DMS114 treated with DMSO at 0.1 percent for 48 hours (cell line): Measurements from ENCODE around the gene CDC45.
"Not testable (repeated sequence)": the region's sequence is repeated elsewhere in the genome, so short reads cannot be mapped to it uniquely, and the experiment has no call there.

Source experiments
- DNase-seq: peaks from one replicate; lab custom pipeline; 2025; ENCODE audit not compliant: unreplicated experiment; lab: John Stamatoyannopoulos, UW

Gene CDC45

DNA sequence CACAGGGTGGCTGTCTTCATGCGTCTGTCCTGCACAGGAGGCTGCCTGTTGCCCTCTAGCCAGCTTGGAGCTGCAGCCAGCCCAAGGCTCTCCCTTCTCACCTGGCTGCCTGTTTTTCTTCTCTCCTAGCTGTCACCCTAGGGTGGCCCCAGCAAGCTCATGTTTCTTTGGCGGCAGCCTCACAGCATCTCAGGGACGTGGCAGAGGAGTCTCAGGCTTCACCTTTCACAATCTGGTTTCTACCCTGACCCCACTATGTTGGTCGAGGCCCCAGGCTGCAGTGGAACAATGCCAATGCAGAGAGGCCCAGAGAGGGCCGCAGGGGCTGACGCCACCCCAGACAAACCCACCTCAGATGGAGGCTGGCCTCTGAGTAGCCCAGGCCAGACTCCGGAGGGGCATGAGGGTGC lies 47.0 kb downstream of the CDC45 start:
- no peak for DNase-seq

GRCh38 chr22:19527321-19527721 lies 47.6 kb downstream of the CDC45 start:
- no peak for DNase-seq

DNA sequence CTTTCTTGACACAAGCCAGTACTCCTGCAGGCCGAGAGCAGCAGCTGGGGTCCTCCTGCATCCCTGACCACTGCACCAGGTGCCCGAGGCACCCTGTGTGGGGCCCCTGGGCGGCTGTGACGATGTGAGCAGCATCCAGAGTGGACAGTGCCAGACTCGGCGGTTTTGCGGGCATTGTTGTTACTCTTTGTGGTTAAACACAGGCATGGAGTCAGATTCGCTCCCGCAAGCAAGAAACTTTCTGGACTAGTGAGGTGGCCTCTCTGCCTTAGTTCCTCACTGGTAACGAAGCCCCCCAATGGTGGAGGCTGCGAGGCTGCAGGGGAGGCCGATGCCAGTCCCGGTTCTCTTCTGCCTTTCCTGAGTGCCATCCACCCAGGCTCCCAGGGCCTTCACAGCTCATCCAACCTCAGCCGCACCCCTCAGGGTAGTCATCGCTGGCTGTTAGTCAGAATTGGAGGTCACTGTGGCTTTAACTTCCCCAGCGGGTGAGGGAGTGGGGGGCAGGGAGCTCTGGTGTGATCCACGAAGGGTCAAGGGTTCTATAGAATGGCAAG lies 48.2 kb downstream of the CDC45 start:
- DNase-seq, result no peak

DNA sequence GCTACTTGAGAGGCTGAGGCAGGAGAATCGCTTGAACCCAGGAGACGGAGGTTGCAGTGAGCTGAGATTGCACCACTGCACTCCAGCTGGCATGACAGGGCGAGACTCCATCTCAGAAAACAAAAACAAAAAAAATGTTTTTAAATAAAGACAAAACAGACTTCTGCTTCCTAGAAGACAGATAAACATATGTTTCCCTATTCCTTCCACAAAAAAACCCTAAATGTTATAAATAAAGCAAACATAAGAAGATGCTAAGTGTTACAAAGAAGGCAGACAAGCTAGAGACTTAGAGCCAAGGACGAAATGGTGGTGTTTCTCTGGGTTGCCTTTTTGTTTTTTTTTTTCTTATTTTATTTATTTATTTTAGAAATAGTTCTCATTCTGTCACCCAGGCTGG lies 50.1 kb downstream of the CDC45 start:
- DNase-seq, result no peak

DNA sequence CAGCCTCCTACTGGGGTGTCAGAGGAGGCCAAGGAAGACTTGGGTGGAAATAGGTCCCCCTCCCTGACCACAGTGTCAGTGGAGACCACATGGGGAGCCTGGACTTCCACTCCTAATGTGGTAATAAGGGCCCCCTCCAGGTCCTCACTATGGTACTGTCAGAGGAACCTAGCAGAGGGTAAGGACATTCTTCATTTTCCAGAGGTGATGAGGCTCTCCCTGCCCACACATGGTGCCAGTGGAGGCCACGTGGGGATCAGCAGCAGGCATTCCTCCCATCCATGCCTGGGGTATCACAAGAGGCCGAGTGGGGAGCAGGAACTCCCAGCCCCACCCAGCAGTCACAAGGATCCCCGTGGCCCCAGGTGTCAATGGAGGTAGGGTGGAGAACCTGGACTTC lies 51.0 kb downstream of the CDC45 start:
- no peak for DNase-seq

DNA sequence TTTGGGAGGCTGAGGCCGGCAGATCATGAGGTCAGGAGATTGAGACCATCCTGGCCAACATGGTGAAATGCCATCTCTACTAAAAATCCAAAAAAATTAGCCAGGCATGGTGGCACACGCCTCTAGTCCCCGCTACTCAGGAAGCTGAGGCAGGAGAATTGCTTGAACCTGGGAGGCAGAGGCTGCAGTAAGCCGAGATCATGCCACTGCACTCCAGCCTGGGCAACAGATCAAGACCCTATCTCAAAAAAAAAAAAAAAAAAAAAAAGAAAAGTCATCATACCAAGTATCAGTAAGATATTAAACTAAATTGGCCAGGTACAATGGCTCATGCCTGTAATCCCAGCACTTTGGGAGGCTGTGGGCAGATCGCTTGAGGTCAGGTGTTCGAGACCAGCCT lies 51.6 kb downstream of the CDC45 start:
- not testable (repeated sequence) for DNase-seq

- DNase-seq, result no peak
These were observed 53.4 kb downstream of the CDC45 start for GRCh38 chr22:19533049-19533626.

GRCh38 chr22:19533857-19534256 lies 54.1 kb downstream of the CDC45 start:
- DNase-seq, result no peak

GRCh38 chr22:19535001-19535400 lies 55.3 kb downstream of the CDC45 start:
- no peak for DNase-seq

DNA sequence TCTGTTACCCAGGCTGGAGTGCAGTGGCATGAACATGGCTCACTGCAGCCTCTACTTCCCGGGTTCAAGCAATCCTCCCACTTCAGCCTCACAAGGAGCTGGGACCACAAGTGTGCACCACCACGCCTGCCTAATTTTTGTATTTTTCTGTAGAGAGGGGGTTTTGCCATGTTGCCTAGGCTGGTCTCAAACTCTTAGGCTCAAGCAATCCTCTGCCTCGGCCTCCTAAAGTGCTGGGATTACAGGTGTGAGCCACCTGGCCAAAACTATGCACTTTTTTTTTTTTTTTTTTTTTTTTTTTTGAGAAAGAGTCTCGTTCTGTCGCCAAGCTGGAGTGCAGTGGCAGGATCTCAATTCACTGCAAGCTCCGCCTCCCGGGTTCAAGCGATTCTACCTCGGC lies 56.8 kb downstream of the CDC45 start:
- DNase-seq, result no peak

DNA sequence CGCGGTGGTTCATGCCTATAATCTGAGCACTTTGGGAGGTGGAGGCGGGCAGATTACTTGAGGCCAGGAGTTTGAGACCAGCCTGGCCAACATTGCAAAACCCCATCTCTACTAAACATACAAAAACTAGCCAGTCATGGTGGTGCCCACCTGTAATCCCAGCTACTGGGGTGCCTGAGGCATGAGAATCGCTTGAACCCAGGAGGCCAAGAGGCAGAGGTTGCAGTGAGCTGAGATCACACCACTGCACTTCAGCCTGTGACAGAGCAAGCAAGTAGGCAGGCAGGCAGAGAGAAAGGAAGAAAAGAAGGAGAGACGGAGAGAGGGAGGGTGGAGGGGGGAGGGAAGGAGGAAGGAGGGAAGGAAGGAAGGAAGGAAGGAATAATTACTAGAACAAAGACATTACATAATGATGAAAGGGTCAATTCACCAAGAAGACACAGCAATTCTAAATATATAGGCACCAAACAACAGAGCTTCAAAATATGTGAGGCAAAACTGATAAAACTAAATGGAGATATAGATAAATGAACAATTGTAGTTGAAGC lies 58.3 kb downstream of the CDC45 start:
- no peak for DNase-seq

- DNase-seq, result no peak
These were observed 60.7 kb downstream of the CDC45 start for GRCh38 chr22:19540394-19540793.

- DNase-seq, result no peak
These were observed 64.4 kb downstream of the CDC45 start for GRCh38 chr22:19543970-19544708.

GRCh38 chr22:19545935-19546207 lies 66.2 kb downstream of the CDC45 start:
- DNase-seq, result no peak

DNA sequence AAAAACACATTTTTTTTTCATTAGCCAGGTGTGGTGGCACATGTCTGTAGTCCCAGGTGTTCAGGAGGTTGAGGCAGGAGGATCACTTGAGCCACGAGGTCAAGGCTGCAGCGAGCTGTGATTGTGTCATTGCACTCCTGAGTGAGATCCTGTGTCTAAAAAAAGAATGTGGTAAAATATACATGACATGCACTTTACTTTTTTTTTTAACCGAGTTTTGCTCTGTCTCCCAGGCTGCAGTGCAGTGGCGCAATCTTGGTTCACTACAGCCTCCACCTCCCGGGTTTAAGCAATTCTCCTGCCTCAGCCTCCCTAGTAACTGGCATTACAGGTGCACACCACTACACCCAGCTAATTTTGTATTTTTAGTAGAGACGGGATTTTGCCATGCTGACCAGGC lies 67.0 kb downstream of the CDC45 start:
- DNase-seq, result no peak

DNA sequence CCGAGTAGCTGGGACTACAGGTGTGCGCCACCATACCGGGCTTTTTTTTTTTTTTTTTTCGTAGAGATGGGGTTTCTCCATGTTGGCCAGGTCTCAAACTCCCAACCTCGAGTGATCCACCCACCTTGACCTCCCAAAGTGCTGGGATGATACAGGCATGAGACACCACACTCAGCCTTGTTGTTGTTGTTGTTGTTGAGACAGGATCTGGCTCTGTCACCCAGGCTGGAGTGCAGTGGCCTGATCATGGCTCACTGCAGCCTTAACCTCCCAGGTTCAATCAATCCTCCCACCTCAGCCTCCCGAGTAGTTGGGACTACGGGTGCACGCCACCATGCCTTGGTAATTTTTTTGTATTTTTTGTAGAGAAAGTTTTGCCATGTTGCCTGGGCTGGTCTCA lies 67.9 kb downstream of the CDC45 start:
- no peak for DNase-seq

DNA sequence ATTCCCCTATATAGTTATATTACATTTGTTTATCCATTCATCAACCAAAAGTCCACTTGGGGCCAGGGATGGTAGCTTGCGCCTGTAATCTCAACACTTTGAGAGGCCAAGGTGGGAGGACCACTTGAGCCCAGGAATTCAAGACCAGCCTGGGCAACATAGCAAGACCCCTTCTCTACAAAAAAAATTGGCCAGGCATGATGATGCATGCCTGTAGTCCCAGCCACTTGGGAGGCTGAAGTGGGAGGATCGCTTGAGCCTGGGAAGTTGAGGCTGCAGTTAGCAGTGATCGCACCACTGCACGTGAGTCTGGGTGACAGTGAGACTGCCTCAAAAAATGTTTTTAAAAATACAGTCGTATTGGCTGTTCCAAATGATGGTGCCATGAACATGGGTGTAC lies 68.7 kb downstream of the CDC45 start:
- not testable (repeated sequence) for DNase-seq

DNA sequence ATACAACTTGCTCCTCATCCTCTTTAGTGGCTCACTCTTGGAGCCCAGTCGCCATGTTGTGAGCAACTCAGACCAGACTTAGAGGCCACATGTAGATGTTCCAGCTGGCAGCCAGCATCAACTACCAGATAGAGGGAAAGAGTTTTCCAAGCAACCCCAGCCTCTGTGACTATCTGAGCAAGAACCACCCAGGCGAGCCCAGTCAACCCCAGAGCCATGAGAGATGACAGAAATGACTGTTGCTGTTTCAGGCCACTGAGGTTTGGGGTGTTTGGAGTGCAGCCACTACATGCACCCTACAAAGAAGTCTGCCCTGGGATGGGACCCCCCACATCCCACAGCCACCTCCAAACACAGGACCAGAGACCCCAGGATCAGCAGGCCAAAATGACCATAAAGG lies 69.2 kb downstream of the CDC45 start:
- DNase-seq, result no peak

- no peak for DNase-seq
These were observed 69.7 kb downstream of the CDC45 start for GRCh38 chr22:19549428-19549827.

- no peak for DNase-seq
These were observed 70.7 kb downstream of the CDC45 start for GRCh38 chr22:19550382-19550781.

DNA sequence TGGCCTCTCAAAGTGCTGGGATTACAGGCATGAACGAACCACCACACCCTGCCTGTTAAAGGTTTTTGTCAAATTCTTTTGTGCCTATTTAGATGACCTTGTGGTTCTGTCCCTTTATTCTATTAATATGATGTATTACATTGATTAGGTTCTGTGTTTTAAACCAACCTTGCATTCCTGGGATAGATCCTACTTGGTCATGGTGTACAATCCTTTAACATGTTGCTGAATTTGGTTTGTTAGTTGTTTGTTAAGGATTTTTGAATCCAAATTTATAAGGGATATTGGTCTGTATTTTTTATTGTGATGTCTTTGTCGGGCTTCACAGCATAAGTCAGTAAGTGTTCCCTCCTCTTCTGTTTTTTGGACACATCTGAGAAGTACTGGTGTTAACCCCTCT lies 73.5 kb downstream of the CDC45 start:
- no peak for DNase-seq

DNA sequence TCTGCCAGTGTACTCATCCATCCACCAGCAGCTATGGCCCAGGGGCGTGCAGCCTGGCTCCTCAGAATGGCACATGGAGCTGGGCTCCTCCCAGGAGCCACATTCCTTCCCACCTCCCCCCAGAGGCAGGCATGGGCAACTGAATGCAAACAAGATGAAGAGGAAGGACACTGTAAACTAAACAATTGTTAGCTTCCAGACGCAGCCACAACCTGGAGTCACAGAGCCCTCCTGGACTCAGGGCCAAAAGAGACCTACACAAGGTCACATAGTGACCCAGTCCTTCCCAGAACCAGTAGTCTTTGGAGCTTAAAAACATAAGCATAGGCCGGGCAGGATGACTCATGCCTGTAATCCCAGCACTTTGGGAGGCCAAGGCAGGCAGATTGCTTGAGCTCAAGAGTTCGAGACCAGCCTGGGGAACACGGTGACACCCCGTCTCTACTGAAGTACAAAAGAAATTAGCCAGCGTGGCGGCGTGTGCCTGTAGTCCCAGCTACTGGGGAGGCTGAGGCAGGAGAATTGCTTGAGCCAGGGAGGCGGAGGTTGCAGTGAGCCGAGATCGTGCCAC lies 75.2 kb downstream of the CDC45 start:
- peak; percentile 5 for DNase-seq
